CD1c-positive myeloid dendritic cell (primary cell): ENCODE data around the gene ADGRV1.
"Not testable (repeated sequence)": the region's sequence is repeated elsewhere in the genome, so short reads cannot be mapped to it uniquely, and the experiment has no call there.

Experiments used
- DNase-seq: peaks from one replicate; pipeline ENCODE4 v3.0.0-alpha.2; 2016; ENCODE audit errors: extremely low spot score

Gene ADGRV1

GRCh38 chr5:90940227-90940995, 381.8 kb downstream of the ADGRV1 start:
- no peak for DNase-seq

- no peak for DNase-seq
Observed at GRCh38 chr5:90941002-90941720, 382.6 kb downstream of the ADGRV1 start.

- DNase-seq, result no peak
Observed at GRCh38 chr5:90944116-90944515, 385.5 kb downstream of the ADGRV1 start.

GRCh38 chr5:90947667-90948066, 389.1 kb downstream of the ADGRV1 start:
- DNase-seq, result no peak

GRCh38 chr5:90948969-90949368, 390.4 kb downstream of the ADGRV1 start:
- no peak for DNase-seq

GRCh38 chr5:90949469-90950358, 391.1 kb downstream of the ADGRV1 start:
- no peak for DNase-seq

GRCh38 chr5:90955001-90955635, 396.5 kb downstream of the ADGRV1 start:
- DNase-seq, result no peak

- DNase-seq, result no peak
Observed at GRCh38 chr5:90956511-90957097, 398.0 kb downstream of the ADGRV1 start.

GRCh38 chr5:90957906-90958305, 399.3 kb downstream of the ADGRV1 start:
- no peak for DNase-seq

GRCh38 chr5:90959262-90959661, 400.7 kb downstream of the ADGRV1 start:
- DNase-seq, result no peak

GRCh38 chr5:90962481-90962880, 403.9 kb downstream of the ADGRV1 start:
- no peak for DNase-seq

GRCh38 chr5:90965110-90965685, 406.6 kb downstream of the ADGRV1 start:
- DNase-seq, result no peak

- DNase-seq, result no peak
Observed at GRCh38 chr5:90967443-90967842, 408.8 kb downstream of the ADGRV1 start.

- no peak for DNase-seq
Observed at GRCh38 chr5:90967851-90968250, 409.3 kb downstream of the ADGRV1 start.

GRCh38 chr5:90968319-90968718, 409.7 kb downstream of the ADGRV1 start:
- no peak for DNase-seq

GRCh38 chr5:90969945-90970344, 411.3 kb downstream of the ADGRV1 start:
- not testable (repeated sequence) for DNase-seq

- DNase-seq, result no peak
Observed at GRCh38 chr5:90981177-90981576, 422.6 kb downstream of the ADGRV1 start.

GRCh38 chr5:90981821-90982220, 423.2 kb downstream of the ADGRV1 start:
- DNase-seq, result no peak

- DNase-seq, result no peak
Observed at GRCh38 chr5:90982576-90982975, 424.0 kb downstream of the ADGRV1 start.

GRCh38 chr5:90983148-90983547, 424.6 kb downstream of the ADGRV1 start:
- no peak for DNase-seq

- no peak for DNase-seq
Observed at GRCh38 chr5:90983711-90984124, 425.1 kb downstream of the ADGRV1 start.
